GM19023 (cell line): ENCODE results near the gene SLC22A23.

ENCODE experiments used
- ATAC-seq: cut with Tn5 transposase; IDR thresholded peaks from one replicate; pipeline ENCODE4 v1.9.1; 2021; ENCODE audit warnings: mild to moderate bottlenecking, moderate library complexity; ENCODE audit not compliant: unreplicated experiment

Gene SLC22A23

GRCh38 chr6:3307436-3307835 is 149.4 kb downstream of the SLC22A23 start:
- no peak for ATAC-seq

- ATAC-seq, result no peak
These were observed 150.0 kb downstream of the SLC22A23 start for GRCh38 chr6:3306848-3307247.

GRCh38 chr6:3305831-3306230 is 151.0 kb downstream of the SLC22A23 start:
- no peak for ATAC-seq

GRCh38 chr6:3305216-3305565 is 151.7 kb downstream of the SLC22A23 start:
- no peak for ATAC-seq

GRCh38 chr6:3304500-3305215 is 152.2 kb downstream of the SLC22A23 start:
- no peak for ATAC-seq

- ATAC-seq, result no peak
These were observed 152.9 kb downstream of the SLC22A23 start for GRCh38 chr6:3303795-3304411.

- no peak for ATAC-seq
These were observed 155.3 kb downstream of the SLC22A23 start for GRCh38 chr6:3301506-3301905.

- no peak for ATAC-seq
These were observed 157.6 kb downstream of the SLC22A23 start for GRCh38 chr6:3299221-3299620.

GRCh38 chr6:3297909-3298308 is 158.9 kb downstream of the SLC22A23 start:
- no peak for ATAC-seq

- ATAC-seq, result no peak
These were observed 159.8 kb downstream of the SLC22A23 start for GRCh38 chr6:3297006-3297405.

GRCh38 chr6:3296537-3296936 is 160.3 kb downstream of the SLC22A23 start:
- no peak for ATAC-seq

- no peak for ATAC-seq
These were observed 160.8 kb downstream of the SLC22A23 start for GRCh38 chr6:3296078-3296477.

GRCh38 chr6:3294921-3295871 is 161.7 kb downstream of the SLC22A23 start:
- ATAC-seq, result no peak

- no peak for ATAC-seq
These were observed 162.5 kb downstream of the SLC22A23 start for GRCh38 chr6:3294396-3294795.

GRCh38 chr6:3293271-3294155 is 163.3 kb downstream of the SLC22A23 start:
- no peak for ATAC-seq

- ATAC-seq, result no peak
These were observed 164.2 kb downstream of the SLC22A23 start for GRCh38 chr6:3292431-3293197.

- ATAC-seq, result no peak
These were observed 164.9 kb downstream of the SLC22A23 start for GRCh38 chr6:3291987-3292386.

- no peak for ATAC-seq
These were observed 165.5 kb downstream of the SLC22A23 start for GRCh38 chr6:3291346-3291745.

GRCh38 chr6:3290931-3291211 is 166.0 kb downstream of the SLC22A23 start:
- ATAC-seq, result no peak
